HG02973 (cell line): ENCODE data around the gene DDB1.

Experiments
- ATAC-seq: cut with Tn5 transposase; IDR thresholded peaks from one replicate; pipeline ENCODE4 v1.9.1; 2021; ENCODE audit warnings: moderate library complexity; ENCODE audit not compliant: unreplicated experiment

Gene DDB1

GRCh38 chr11:61302550-61302949, 30.4 kb downstream of the DDB1 start:
- no peak for ATAC-seq

GRCh38 chr11:61298663-61299244, 34.2 kb downstream of the DDB1 start:
- no peak for ATAC-seq

GRCh38 chr11:61297746-61298145, 35.2 kb downstream of the DDB1 start:
- no peak for ATAC-seq

- ATAC-seq = no peak
Measured at GRCh38 chr11:61297341-61297740, 35.6 kb downstream of the DDB1 start.

GRCh38 chr11:61295596-61295926, 37.3 kb downstream of the DDB1 start:
- no peak for ATAC-seq

GRCh38 chr11:61294717-61295595, 37.9 kb downstream of the DDB1 start, which contains the start of gene VWCE:
VWCE (minus strand) TSS chr11:61295316; CDS start chr11:61295037, 279 bp downstream.
- peak; percentile 73 for ATAC-seq

GRCh38 chr11:61293867-61294716, 38.8 kb downstream of the DDB1 start:
- ATAC-seq = peak; percentile 26

GRCh38 chr11:61292356-61292755, 40.5 kb downstream of the DDB1 start:
- no peak for ATAC-seq

GRCh38 chr11:61290905-61291690, 41.8 kb downstream of the DDB1 start:
- no peak for ATAC-seq

GRCh38 chr11:61287338-61287977, 45.4 kb downstream of the DDB1 start:
- no peak for ATAC-seq

- ATAC-seq = no peak
Measured at GRCh38 chr11:61283613-61284012, 49.3 kb downstream of the DDB1 start.

GRCh38 chr11:61281581-61282250, 51.2 kb downstream of the DDB1 start:
- ATAC-seq = no peak

- ATAC-seq = no peak
Measured at GRCh38 chr11:61280883-61281580, 51.9 kb downstream of the DDB1 start.

GRCh38 chr11:61279934-61280659, 52.8 kb downstream of the DDB1 start:
- no peak for ATAC-seq

GRCh38 chr11:61278001-61278470, 54.9 kb downstream of the DDB1 start:
- no peak for ATAC-seq

GRCh38 chr11:61277186-61278000, 55.5 kb downstream of the DDB1 start:
- ATAC-seq = no peak

GRCh38 chr11:61275191-61275590, 57.7 kb downstream of the DDB1 start:
- ATAC-seq = no peak
